ENCODE results near the gene ANXA7.

Gene ANXA7

DNA sequence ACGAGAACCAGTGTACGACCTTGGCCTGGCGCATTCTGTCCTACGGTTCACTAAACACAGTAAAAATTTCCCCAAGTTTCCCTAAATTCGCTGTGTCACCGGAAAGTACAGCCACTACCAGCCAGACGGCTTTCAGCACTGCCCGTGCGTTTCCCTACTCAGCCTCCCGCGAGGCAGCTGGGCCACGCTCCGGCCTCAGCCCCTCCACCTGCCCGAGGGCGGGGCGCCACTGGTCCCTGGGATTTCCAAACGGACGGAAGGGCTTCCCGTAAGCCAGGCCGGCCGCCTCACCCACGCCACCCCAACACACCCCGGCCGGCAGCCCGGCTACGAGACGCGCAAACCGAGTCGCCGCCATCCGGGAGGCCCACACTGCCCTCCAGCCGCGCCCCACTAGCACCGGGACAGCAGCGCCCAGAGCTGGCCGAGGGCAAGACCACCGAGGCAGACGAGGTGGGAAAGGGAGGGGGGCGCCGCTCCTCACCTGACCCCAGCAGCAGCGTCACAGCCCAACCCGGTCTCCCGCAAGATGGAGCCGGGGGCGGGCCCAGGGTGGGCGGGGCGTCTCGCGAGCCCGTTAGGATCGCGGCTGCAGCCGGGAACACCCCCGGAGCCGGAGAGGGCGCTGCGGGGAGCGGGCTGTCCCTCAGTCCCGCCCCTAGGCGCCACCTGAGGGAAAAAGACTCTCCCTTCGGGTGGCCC, at the start of gene ANXA7:
Gene ANXA7 (minus strand): TSS at position 531 of the 702 bp plus-strand sequence. CDS start 13,202 bp downstream, outside the sequence.
- peak; percentile 97 for DNase-seq

DNA sequence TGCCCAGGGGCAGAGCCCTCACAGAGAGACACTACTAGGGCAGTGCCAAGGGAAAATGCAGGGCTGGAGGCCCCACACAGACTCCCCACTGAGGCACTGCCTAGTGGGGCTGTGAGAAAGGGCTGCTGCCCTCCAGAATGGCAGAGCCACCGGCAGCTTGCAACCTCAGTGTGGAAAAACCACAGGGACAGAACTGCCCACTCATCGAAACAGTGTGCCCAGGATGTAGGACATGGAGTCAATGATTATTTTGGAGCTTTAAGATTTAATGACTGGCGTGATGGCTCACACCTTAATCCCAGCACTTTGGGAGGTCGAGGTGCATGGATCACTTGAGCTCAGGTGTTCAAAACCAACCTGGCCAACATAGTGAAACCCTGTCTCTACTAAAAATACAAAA, 47.0 kb upstream of the ANXA7 start:
- DNase-seq = no peak

DNA sequence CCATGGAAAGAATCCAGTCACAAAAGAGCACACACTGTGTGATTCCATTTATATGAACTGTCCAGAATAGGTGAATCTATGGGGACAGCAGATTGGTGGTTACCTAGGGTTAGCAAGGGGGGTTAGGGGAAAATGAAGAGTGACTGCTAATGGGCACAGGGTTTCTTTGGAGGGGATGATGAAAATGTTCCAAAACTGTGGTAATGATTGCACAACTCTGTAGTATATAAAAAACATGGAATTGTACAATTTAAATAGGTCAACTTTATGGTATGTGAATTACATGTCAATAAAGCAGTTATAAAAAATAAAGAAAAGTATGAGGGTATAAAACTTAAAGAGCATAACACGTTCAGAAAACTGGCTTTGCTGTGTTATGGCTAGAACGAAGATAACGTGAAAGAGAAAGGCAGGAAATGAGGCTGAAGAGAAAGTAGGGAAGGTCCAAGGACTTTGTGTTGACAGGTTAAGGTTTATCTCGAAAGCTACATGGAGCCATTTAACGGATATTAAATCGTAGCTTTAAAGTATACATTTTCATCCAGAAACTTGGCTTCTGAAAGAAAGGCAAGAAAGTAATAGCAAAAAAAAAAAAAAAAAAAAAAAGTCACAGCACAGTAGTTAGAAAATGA, 45.9 kb upstream of the ANXA7 start:
- no peak for DNase-seq

DNA sequence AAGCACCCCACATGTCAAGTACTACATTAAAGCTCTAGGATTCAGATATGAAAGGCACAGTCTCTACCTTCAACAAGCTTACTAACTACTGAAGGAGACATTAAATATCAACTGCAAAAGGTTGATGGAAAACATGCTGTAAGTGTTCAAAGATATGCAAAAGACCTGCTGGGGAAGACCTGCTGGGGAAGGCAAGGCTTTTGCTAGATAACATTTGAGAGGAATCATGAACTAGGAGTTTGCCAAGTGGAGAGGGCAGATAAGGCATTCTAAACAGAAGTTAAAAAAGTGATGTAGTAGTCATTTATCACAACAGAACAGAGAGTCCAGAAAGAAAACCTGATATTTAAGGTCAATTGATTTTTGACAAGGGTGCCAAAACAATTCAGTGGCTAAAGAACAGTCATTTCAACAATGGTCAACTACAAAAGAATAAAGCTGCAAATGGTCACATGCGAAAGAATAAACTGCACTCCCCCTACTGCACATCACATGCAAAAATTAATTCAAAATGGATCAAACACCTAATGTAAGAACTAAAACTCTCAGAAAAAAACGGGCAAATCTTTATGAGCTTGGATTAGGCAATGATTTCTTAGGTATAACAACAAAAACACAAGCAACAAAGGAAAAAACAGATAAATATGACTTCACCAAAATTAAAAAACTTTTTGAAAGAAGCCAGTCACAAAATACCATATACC, 42.5 kb upstream of the ANXA7 start:
- no peak for DNase-seq

DNA sequence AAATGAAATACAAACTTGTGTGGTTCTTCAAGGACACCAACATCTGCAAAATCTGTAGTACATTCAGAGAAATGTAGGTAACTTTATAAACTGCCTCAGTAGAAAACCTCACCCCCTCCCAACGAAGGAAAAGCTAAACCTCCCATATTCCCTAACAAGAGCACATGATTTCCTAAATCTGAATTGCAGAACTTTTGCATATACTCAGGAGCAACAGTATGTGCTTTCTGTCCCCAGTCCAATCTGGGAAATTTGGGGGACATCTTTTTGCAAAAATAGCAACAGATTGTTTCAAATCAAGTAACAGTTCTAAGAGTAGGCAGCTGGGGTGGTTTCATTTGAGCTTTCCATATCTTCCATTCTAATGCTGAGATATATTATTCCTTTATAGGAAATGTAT, 35.3 kb upstream of the ANXA7 start:
- DNase-seq = no peak

DNA sequence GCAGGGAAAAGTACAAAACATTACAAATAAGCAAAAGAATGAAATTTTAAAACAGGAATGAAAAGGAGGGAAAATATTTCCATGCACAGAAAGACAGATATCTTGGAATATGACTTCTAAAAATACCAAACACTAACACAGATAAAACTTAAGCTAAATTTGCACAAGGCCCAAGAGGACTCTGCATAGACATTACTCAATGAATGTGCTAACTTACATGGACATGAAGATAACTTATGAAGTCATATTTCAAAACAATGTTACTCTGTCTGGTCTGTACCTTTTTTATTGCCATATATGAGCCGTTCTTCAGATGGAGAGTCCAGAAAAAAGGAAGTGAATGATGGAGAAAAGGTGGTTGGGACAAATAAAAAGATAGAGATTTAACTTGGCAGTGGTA, 34.5 kb upstream of the ANXA7 start:
- DNase-seq = no peak

DNA sequence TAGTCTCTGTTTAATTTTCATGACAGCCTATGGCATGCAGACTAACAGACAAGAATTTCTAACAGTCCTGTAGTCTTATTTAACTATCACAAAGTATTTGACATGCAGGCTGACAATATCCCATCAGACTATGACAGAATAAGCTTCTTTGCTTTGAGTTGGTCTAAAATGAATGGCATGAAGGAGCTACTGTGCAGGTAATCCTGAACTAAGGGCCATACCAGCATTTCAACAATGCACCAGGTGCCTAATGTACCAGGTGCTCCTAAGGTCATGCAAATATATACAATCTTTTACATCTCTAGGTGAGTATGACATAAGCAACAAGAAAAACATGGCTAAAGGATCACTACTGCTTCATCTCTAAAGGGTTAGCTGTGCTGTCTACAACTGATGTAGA, 33.1 kb upstream of the ANXA7 start:
- no peak for DNase-seq

DNA sequence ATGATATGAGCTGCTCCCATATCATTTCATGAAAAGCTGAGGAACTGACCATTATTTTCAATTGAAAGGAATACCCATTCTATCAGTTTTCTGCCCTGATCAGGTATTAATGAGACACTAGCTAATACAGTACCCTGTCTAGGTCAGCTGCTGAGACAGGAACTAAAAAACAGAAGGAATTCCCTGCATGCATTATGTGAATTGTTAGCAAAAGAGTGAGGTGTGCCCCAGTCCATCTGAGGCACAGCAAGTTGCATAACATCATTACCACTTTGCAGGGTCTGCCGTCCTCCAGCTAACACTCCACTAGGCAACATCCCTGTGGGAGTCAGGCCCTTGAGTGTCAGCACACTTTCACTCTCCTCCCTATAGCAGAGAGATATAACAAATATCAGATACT, 30.6 kb upstream of the ANXA7 start:
- DNase-seq = no peak

DNA sequence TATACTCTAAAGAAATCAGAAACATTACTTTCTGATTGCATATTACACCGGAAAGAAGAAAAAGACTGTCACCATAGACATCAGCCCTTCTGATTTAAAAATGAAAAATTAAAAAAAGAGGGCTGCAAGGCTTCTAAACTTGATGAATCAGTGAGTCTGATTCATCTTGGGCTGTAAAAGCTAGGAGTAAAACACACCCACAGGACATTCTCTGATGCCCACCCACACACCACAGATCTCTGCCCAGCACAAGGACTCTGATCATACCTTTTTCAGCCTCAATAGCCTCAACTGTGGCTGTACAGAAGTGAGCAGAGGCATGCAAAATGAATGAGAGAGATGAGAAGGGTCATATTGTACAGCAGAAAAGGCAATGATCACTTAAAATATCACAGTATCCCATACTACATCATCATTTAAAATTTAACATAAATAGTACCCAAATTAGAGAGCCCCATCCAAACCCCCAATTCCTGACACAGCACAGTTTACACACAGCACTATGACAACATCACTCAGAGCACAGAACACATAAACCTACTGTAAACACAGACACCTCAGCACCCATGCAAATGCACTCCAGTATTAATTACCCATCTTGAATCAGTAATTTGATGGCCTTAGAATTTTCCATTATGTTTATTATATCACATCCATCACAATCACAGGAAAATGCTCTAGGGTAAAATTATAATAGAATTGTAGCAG, 25.9 kb upstream of the ANXA7 start:
- no peak for DNase-seq

DNA sequence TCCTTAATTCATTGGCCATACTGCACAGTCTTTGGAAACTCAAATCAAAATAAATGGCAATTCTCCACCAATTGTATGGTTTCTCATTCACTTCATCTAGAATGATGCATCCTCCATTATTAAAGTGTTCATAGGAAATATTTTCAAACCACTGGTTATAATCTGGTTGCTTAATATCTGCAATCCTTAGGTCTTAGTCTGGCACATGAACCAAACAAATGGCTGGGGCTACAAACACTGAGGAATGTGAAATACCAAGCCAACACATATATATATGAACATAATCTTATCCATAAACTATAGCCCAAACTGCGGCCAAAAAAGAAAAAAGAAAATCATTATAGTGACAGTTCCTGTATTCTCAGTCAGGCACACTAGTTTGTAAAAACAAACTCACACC, 25.2 kb upstream of the ANXA7 start:
- no peak for DNase-seq

DNA sequence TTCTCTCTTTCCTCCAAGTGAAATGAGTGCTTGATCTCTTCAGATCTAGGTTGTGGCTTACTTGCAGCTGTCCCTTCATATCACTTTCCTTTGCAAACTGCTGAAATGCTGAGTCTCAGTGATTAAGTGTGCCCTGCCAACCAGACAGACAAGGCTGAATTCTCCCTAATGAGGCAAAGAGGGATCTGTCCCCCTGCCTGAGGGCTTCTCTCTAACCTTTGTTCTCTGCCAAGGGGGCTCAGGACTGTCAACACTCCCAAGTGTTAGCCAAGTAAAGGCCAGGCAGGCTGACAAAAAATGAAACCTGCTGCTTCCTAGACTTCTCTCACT, 19.6 kb upstream of the ANXA7 start, which contains the start of gene MSS51:
Gene MSS51 (minus strand): TSS at position 24 of the 330 bp plus-strand sequence. CDS start 5,277 bp downstream, outside the sequence.
- no peak for DNase-seq

DNA sequence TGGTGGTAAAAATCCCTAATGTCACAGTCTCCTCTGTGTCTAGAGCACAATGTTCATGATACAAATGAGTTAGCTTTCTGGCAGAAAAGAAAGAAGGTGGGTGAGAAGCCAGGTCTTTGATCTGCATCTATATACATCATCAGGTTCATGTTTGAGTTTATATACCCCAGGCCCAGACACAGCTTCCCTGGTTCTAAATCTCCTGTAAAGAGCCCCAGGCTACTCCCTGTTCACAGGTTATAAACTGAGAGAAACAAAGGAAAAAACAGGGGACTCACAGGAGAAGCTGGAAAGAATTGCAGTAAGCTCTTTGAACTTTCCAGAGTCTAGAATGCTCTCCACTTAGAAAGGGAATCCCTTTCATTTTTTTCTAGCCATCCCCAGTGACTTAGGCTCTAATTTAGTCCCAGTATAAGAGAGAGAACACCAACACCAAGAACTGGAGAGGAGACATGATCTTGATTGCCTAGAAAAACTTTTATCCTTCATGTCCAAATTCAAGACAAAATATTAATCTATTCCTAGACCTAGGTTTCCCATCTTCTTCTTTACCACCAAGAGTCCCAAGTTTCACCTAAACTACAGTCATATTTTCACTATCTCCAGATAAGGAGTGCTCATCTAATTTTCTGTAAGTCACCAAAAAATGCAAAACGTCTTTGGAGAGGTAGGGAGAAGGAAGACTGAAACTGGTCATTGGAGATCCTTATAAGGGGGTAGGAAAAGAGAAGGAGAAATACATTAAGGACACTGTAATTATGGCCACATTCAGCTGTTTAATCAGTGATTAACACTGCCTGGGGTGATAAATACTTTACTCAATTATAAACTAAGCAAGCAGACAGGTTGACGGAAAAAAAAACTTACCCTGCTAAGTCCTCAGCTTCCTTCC, 19.0 kb upstream of the ANXA7 start:
- DNase-seq = no peak

DNA sequence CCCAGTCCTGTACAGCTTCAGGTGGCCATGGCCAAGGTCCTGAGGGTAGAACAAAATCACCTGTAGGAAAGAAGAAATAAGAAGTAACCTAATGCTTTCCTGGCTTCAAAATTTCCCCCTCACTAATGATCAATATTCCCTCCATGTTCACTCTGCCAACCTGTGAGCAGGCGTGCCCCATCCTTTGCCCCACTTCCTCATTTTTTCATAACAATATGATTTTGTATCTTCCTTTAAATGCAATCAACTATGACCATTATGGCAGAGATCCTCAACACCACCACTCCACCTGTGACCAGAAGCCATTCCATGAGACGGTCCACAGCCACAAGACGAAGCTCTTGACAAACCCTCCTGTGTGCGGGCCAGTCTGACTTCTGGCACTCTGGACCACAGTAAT, 12.5 kb upstream of the ANXA7 start:
- DNase-seq = no peak

DNA sequence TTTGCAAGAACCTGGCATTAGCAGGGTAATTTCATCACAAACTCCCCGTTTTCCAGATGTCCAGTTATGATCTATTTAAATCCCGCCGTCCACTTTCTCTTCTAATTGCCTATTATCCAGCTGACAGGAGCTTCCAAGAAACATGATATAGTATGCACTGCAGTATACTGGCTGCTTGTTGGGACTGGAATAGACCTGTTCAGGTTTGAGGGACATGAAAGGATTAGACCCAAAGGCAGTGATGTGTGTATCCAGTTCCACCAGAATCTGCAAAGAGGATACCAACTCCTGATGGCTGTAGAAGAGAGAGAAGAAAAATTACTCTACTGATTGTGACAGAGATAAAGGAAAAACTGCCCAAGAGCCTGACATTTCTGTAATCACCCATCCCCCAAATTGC, 10.6 kb upstream of the ANXA7 start:
- no peak for DNase-seq

DNA sequence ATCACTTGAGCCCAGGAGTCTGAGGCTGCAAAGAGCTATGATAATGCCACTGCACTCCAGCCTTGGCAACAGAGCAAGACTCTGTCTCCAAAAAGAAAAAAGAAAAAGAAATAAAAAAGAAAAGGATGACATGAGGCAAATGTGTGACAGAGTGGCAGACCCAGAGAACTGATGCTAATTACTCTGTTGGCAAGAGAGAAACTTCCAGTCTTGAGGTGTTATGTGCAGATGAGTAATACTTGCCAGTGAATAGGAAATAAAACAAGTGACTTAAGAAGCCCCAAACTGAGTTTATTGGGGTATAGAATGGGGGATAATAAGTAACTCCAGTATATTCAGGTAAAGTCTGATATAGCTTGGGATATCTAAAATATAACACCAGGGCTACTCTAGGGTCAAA, 9.5 kb upstream of the ANXA7 start:
- DNase-seq = no peak

DNA sequence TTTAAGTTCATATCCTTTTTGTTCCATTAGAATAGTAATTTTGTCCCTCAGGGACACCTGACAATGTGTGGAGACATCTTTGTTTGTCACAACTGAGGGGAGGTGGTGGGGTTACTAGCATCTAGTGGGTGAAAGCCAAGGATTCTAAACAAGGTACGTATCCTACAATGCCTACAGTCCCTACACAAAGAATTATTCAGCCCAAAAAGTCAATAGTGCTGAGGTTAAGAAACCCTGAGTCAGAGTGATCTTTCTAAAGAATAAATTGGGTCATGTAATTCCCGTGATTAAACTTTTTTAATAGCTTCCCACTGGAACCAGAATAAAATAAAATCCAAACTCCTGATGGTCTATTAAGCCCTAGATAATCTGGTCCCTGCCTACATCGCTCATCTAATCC, 2.7 kb upstream of the ANXA7 start:
- DNase-seq = no peak

DNA sequence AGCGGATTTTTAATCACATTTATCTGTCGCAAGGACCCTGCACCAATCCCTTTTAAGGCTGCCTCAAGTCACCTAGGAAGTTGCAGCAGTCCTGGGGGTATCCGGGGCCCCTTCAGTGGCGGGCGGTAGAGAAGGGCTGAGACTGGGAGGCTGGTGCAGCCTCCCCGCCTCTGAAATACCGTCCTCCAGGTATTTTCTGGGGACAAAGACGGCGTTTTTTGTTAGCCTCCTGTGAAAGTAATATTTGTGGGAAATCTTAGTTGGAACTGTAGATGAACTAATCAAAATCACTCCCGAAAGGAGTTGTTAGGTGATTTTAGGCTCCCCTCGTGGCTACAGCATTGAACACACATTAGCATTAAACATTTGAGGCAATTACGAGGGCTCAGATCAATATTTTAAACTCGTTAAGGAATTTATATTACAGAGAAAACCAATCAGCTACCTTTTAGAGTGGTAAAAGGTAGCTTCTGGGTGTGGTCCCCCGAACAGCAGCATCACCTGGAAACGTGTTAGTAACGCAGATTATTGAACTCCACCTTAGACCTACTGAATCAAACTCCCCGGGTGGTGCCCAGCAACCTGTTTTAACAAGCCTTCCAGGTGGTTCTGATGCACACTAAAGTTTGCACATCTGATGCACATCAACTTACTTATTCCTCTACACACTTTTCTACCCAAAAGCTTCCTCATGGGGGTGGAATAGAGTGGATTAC, 530 bp upstream of the ANXA7 start:
- no peak for DNase-seq

DNA sequence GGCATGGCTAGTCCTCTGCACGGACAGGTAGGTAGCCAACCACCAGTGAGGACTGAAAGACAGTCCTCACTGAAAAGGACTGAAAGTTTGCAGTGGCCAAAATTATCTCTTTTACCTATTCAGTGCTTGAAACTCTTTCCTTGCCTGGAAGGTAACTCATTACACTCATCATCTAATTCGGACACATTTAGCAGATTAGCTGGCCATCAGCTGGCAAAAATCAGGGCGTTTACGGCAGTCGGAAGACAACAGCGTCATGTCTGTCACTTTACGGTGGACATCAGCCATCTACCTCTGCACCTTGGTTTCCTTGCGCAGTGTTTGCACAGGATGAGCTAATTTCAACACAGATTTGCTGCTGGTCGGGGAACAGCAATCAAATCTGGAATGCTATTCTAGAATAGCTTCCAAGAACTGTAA, 740 bp downstream of the ANXA7 start:
- no peak for DNase-seq

DNA sequence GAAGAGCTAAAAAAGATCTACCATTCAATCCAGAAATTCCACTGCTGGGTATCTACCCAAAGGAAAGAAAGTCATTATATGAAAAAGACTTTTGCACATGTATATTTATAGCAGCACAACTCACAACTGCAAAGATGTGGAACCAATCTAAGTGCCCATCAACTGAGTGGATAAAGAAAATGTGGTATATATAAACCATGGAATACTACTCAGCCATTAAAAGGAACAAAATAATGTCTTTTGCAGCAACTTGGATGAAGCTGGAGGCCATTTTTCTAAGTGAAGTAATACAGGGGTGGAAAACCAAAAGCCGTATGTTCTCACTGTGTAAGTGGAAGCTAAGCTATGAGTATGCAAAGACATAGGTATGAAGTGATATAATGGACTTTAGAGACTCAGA, 3.0 kb downstream of the ANXA7 start:
- no peak for DNase-seq

DNA sequence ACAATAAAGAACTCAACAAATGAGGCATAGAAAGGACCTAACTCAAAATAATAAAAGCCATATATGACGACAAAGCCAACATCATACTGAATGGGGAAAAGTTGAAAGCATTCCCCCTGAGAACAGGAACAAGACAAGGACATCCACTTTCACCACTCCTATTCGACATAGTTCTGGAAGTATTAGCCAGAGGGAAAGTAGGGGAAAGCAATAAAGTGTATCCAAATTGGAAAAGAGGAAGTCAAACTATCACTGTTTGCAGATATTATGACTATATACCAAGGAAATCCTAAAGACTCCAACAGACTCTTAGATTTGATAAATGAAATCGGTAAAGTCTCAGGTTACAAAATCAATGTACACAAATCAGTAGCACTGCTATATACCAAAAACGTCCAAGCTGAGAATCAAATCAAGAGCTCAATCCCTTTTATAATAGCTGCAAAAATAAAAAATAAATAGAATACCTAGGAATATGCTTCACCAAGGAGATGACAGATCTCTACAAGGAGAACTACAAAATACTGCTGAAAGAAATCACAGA, 4.8 kb downstream of the ANXA7 start:
- DNase-seq = no peak

DNA sequence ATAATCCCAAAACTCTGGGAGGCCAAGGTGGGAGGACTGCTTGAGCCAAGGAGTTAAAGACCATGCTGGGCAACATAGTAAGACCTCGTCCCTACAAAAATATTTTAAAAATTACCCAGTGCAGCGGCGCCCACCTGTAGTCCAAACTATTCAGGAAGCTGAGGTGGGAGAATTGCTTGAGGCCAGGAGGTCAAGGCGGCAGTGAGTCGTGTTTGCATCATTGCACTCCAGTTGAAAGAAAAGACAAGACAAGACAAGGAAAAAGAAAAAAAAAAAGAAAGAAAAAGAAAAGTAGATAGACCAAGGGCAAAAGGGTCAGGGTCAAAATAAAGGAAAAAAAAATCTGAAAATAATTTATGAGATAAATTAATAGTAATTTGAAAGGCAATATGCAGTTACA, 5.8 kb downstream of the ANXA7 start:
- DNase-seq = no peak

DNA sequence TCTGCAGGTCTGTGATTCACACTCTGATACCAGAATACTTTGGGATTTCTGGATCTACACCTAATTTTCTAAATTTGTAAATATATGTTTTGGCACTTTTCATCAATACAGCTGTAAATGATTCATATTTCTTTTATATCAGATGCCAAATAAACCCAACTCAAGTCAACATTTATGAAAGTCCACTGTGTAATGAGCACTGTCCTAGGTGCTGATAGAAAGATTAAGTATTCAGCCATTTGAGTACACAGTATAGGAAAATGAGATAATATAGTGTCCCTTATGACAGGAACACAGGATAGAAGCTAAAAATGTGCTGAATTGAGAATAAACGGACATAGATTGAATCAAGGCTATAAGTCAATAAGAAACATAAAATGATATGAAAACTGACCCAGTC, 6.4 kb downstream of the ANXA7 start:
- no peak for DNase-seq
